Neural cell (in vitro differentiated cells): ENCODE data around the gene AGPAT4. TPM values are rescaled to one million over a fixed set of nuclear protein-coding genes. Genes with fewer than 3 reads are reported as not detected.

Experiments used
- H2AFZ ChIP-seq: fragments of 200-600, 300-800 bp; sonication (generic), shearing (Covaris generic); 2 replicates; pipeline ENCODE4 v1.6.0; 2014; ENCODE audit warnings: low read depth, mild to moderate bottlenecking, antibody characterized with exemption, low read length, moderate library complexity
- H3F3A ChIP-seq: fragments of 200-600 bp; shearing (Covaris generic); 2 replicates; pipeline ENCODE4 v1.6.1; 2016; ENCODE audit warnings: mild to moderate bottlenecking, moderate library complexity, mixed read lengths, antibody characterized with exemption, low read length; ENCODE audit not compliant: insufficient read depth, poor library complexity, severe bottlenecking
- H3K27ac ChIP-seq: fragments of 200-600, 300-800 bp; sonication (generic), shearing (Covaris generic); 2 replicates; pipeline ENCODE4 v1.5.1; 2014; ENCODE audit warnings: mild to moderate bottlenecking, low read length, moderate library complexity
- H3K27me3 ChIP-seq: fragments of 300-800, 200-600 bp; sonication (generic), shearing (Covaris generic); 2 replicates; pipeline ENCODE4 v1.6.0; 2014; ENCODE audit warnings: mild to moderate bottlenecking, low read depth, low read length, moderate library complexity; ENCODE audit not compliant: insufficient read depth
- H3K36me3 ChIP-seq: fragments of 300-800, 200-600 bp; sonication (generic), shearing (Covaris generic); 2 replicates; pipeline ENCODE4 v1.5.1; 2014; ENCODE audit warnings: mild to moderate bottlenecking, antibody characterized with exemption, low read length, moderate library complexity; ENCODE audit not compliant: insufficient read depth
- H3K4me2 ChIP-seq: fragments of 300-800, 200-600 bp; sonication (generic), shearing (Covaris generic); 2 replicates; pipeline ENCODE4 v1.6.0; 2014; ENCODE audit warnings: mild to moderate bottlenecking, low read length
- H3K4me3 ChIP-seq: fragments of 300-800, 200-600 bp; sonication (generic), shearing (Covaris generic); 2 replicates; pipeline ENCODE4 v1.5.1; 2014; ENCODE audit warnings: mild to moderate bottlenecking, low read length, moderate library complexity
- H3K79me2 ChIP-seq: fragments of 200-600 bp; shearing (Covaris generic); replicated peaks from 2 replicates; pipeline ENCODE4 v1.6.0; 2014; ENCODE audit warnings: mild to moderate bottlenecking, low read length, moderate library complexity; ENCODE audit not compliant: insufficient read depth
- H3K9ac ChIP-seq: fragments of 300-800, 200-600 bp; sonication (generic), shearing (Covaris generic); 2 replicates; pipeline ENCODE4 v1.6.1; 2016; ENCODE audit warnings: mild to moderate bottlenecking, low read length, mixed read lengths
- H3K9me2 ChIP-seq: fragments of 200-600 bp; shearing (Covaris generic); 2 replicates; pipeline ENCODE4 v1.6.1; 2016; ENCODE audit warnings: mild to moderate bottlenecking, low read length, mixed read lengths; ENCODE audit not compliant: insufficient read depth
- H3K9me3 ChIP-seq: fragments of 200-600, 300-800 bp; sonication (generic), shearing (Covaris generic); 2 replicates; pipeline ENCODE4 v1.6.1; 2016; ENCODE audit warnings: mild to moderate bottlenecking, mixed run types, low read length, moderate library complexity, mixed read lengths
- H4K20me1 ChIP-seq: fragments of 200-600 bp; shearing (Covaris generic); 2 replicates; pipeline ENCODE4 v1.6.1; 2016; ENCODE audit warnings: mild to moderate bottlenecking, mixed run types; ENCODE audit not compliant: insufficient read depth
- EP300 ChIP-seq: fragments of 450-650 bp; conservative IDR thresholded peaks from 2 replicates; pipeline ENCODE4 v1.6.1; 2014; ENCODE audit warnings: antibody characterized with exemption, mild to moderate bottlenecking, moderate library complexity; ENCODE audit not compliant: poor library complexity, severe bottlenecking
- EZH2 ChIP-seq: fragments of 200-600, 300-800 bp; shearing (Covaris generic), sonication (generic); IDR thresholded peaks from 2 replicates; pipeline ENCODE4 v1.6.1; 2014; ENCODE audit warnings: antibody characterized with exemption, low read length, borderline replicate concordance, mild to moderate bottlenecking; ENCODE audit not compliant: insufficient read depth, poor library complexity, severe bottlenecking
- POLR2AphosphoS5 ChIP-seq: IDR thresholded peaks from 2 replicates; pipeline ENCODE4 v1.6.1; 2012
- RAD21 ChIP-seq: fragments of 450-650 bp; conservative IDR thresholded peaks from 2 replicates; pipeline ENCODE4 v1.6.1; 2014; ENCODE audit warnings: antibody characterized with exemption, mild to moderate bottlenecking, moderate library complexity
- SMC3 ChIP-seq: fragments of 450-650 bp; conservative IDR thresholded peaks from 2 replicates; pipeline ENCODE4 v1.6.1; 2014; ENCODE audit warnings: antibody characterized with exemption, mild to moderate bottlenecking, moderate library complexity; ENCODE audit not compliant: poor library complexity
- TAF1 ChIP-seq: IDR thresholded peaks from 2 replicates; pipeline ENCODE4 v1.6.1; 2012; ENCODE audit warnings: low read depth
- polyA plus RNA-seq: library from polyadenylated mRNA; depleted of rRNA; stranded (reverse); fragments of >200 nt; gene quantifications from 2 replicates; pipeline ENCODE4 v1.2.3, GENCODE V29; 2014
- TF ChIP-seq, protein P1 (sequence below): IDR thresholded peaks from 2 replicates; pipeline ENCODE4 v1.6.1; 2012; ENCODE audit warnings: borderline replicate concordance
- TF ChIP-seq, protein P2 (sequence below): fragments of 450-650 bp; IDR thresholded peaks from 2 replicates; pipeline ENCODE4 v1.5.1; 2014; ENCODE audit warnings: antibody characterized with exemption, mild to moderate bottlenecking, moderate library complexity; ENCODE audit not compliant: poor library complexity, severe bottlenecking

Gene AGPAT4
- polyA plus RNA-seq, 1 donor from 2014 or later, result 42.6 TPM

DNA sequence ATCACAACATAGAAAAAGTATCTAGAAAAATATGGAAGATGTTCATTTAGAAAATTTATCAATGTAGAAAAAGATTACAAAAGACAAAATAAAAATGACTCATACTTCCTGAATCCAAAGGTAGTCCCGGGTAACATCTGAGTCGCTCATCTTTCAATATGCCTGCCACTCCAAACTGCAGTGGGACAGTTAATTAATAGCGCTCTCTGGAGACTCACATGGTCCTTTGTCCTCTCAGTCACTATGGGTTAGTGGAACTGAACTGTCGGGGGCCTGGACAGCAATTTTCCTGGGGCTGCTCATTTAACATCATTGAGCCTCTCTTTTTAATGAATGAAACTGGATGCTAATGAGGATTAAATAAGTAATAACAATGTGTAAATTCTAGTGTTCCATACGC is 178.9 kb downstream of the AGPAT4 start:
- Histone ChIP-seq H3K9me2 (no peaks in the 10 kb centered on the region), H3K27me3 (no peaks in the 10 kb centered on the region), H3K4me3 (no peak overlapping the region), H3K79me2 (no peaks in the 10 kb centered on the region), H3K9ac (no peak overlapping the region), H4K20me1 (no peaks in the 10 kb centered on the region), H3K36me3 (peaks cover 4% of the 10 kb centered on the region), H2AFZ (no peak overlapping the region), H3F3A (no peaks in the 10 kb centered on the region), H3K9me3 (no peaks in the 10 kb centered on the region), H3K27ac (no peak overlapping the region), H3K4me2 (no peak overlapping the region)
- TF ChIP-seq POLR2AphosphoS5, result no peak
- no peak for TF ChIP-seq SMC3
- TF ChIP-seq RAD21, result no peak
- TF ChIP-seq EP300, result no peak
- TF ChIP-seq, protein P1, sequence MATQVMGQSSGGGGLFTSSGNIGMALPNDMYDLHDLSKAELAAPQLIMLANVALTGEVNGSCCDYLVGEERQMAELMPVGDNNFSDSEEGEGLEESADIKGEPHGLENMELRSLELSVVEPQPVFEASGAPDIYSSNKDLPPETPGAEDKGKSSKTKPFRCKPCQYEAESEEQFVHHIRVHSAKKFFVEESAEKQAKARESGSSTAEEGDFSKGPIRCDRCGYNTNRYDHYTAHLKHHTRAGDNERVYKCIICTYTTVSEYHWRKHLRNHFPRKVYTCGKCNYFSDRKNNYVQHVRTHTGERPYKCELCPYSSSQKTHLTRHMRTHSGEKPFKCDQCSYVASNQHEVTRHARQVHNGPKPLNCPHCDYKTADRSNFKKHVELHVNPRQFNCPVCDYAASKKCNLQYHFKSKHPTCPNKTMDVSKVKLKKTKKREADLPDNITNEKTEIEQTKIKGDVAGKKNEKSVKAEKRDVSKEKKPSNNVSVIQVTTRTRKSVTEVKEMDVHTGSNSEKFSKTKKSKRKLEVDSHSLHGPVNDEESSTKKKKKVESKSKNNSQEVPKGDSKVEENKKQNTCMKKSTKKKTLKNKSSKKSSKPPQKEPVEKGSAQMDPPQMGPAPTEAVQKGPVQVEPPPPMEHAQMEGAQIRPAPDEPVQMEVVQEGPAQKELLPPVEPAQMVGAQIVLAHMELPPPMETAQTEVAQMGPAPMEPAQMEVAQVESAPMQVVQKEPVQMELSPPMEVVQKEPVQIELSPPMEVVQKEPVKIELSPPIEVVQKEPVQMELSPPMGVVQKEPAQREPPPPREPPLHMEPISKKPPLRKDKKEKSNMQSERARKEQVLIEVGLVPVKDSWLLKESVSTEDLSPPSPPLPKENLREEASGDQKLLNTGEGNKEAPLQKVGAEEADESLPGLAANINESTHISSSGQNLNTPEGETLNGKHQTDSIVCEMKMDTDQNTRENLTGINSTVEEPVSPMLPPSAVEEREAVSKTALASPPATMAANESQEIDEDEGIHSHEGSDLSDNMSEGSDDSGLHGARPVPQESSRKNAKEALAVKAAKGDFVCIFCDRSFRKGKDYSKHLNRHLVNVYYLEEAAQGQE, result no peak
- TF ChIP-seq TAF1, result no peak

DNA sequence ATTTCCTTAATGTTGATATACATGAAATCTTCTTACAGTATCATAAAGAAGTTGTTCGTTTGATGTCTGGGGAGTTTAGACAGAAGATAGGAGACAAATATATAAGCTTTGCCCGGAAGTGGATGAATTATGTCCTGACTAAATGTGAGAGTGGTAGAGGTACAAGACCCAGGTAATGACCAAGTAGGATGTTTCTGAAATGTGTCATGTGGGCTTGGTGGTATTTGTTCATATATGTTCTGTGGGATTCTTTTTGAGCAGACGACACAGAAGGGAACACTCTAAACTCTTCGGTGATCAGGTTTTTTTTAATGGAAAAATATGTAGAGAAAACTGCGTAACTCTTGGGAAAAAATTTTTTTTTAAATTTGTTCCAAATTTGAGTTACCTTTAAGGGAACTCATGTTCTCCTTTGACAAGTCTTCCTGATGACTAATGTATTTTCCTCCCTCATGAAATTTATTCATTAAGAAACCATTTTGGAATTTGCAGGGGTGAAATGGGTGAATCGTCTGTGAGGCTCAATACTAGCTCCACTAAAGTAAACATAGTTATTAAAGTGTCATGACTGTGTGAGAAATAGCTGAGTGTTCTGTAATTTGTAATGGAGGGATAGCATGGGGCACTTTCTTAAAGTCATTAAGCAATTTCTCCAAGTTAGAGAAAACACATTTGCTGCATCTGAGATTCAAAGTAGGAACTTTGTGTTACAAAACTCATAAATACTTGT is 181.7 kb downstream of the AGPAT4 start:
- no peaks in the 10 kb centered on the region for H4K20me1 ChIP-seq
- H3K9ac ChIP-seq, result no peak overlapping the region
- no peaks in the 10 kb centered on the region for H3K9me3 ChIP-seq
- no peaks in the 10 kb centered on the region for H3K9me2 ChIP-seq
- no peak overlapping the region for H3K4me3 ChIP-seq
- no peaks in the 10 kb centered on the region for H3K27me3 ChIP-seq
- H3K36me3 ChIP-seq, result peaks cover 3% of the 10 kb centered on the region
- H3F3A ChIP-seq, result no peaks in the 10 kb centered on the region
- no peak overlapping the region for H3K4me2 ChIP-seq
- H2AFZ ChIP-seq, result no peak overlapping the region
- H3K27ac ChIP-seq, result no peak overlapping the region
- TF ChIP-seq, protein P2, sequence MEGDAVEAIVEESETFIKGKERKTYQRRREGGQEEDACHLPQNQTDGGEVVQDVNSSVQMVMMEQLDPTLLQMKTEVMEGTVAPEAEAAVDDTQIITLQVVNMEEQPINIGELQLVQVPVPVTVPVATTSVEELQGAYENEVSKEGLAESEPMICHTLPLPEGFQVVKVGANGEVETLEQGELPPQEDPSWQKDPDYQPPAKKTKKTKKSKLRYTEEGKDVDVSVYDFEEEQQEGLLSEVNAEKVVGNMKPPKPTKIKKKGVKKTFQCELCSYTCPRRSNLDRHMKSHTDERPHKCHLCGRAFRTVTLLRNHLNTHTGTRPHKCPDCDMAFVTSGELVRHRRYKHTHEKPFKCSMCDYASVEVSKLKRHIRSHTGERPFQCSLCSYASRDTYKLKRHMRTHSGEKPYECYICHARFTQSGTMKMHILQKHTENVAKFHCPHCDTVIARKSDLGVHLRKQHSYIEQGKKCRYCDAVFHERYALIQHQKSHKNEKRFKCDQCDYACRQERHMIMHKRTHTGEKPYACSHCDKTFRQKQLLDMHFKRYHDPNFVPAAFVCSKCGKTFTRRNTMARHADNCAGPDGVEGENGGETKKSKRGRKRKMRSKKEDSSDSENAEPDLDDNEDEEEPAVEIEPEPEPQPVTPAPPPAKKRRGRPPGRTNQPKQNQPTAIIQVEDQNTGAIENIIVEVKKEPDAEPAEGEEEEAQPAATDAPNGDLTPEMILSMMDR, result no peak
- TF ChIP-seq POLR2AphosphoS5 (no peak), SMC3 (no peak), EP300 (no peak), RAD21 (no peak), TAF1 (no peak), EZH2 (no peak)
- TF ChIP-seq, protein P1, result no peak
- H3K79me2 ChIP-seq, result no peaks in the 10 kb centered on the region
